A673 (cell line): ENCODE results near the gene ACSM3. TPM values are rescaled to one million over a fixed set of nuclear protein-coding genes. Genes with fewer than 3 reads are reported as not detected.

ENCODE experiments used
- BruUV-seq: library from RNA; stranded (reverse); fragments of 400-500 nt; replicated peaks from 2 replicates; lab custom pipeline; 2021; lab: Mats Ljungman, UMichigan
- CTCF ChIA-PET: fragments of 300-600 bp; sonication (Branson Sonifier 250); formaldehyde crosslinking; loops from one replicate; lab custom pipeline; 2022; ENCODE audit warnings: antibody characterized with exemption; lab: Charles Lee
- POLR2A ChIA-PET: fragments of 300-600 bp; sonication (Branson Sonifier 250); formaldehyde crosslinking; loops from one replicate; lab custom pipeline; 2022; ENCODE audit warnings: antibody characterized with exemption; ENCODE audit not compliant: low non-redundant PET; lab: Charles Lee
- DNase-seq: peaks from one replicate; pipeline ENCODE4 v3.0.0-alpha.2; 2015; ENCODE audit warnings: low spot score
- H3K27ac ChIP-seq: fragments of 200-600 bp; sonication (generic); 2 replicates; pipeline ENCODE4 v1.5.1; 2016; ENCODE audit warnings: mixed run types, low read depth, mild to moderate bottlenecking, mixed read lengths, antibody characterized with exemption, low read length; ENCODE audit not compliant: poor library complexity, severe bottlenecking
- H3K27me3 ChIP-seq: fragments of 200-600 bp; sonication (generic); replicated peaks from 2 replicates; pipeline ENCODE4 v1.6.1; 2017; ENCODE audit warnings: mixed run types, low read depth, mild to moderate bottlenecking, mixed read lengths, antibody characterized with exemption, low read length; ENCODE audit not compliant: insufficient read depth, poor library complexity
- H3K36me3 ChIP-seq: fragments of 200-600 bp; sonication (generic); 2 replicates; pipeline ENCODE4 v1.6.1; 2016; ENCODE audit warnings: mixed run types, mild to moderate bottlenecking, mixed read lengths, antibody characterized with exemption, low read length; ENCODE audit not compliant: insufficient read depth, poor library complexity, severe bottlenecking
- H3K4me1 ChIP-seq: fragments of 200-600 bp; sonication (generic); 2 replicates; pipeline ENCODE4 v1.6.1; 2017; ENCODE audit warnings: mixed run types, mild to moderate bottlenecking, mixed read lengths, antibody characterized with exemption, low read length; ENCODE audit not compliant: insufficient read depth, poor library complexity, severe bottlenecking
- H3K4me3 ChIP-seq: fragments of 200-600 bp; sonication (generic); 2 replicates; pipeline ENCODE4 v1.5.1; 2016; ENCODE audit warnings: low read depth, mixed run types, mild to moderate bottlenecking, mixed read lengths, low read length; ENCODE audit not compliant: poor library complexity, severe bottlenecking
- H3K9me3 ChIP-seq: fragments of 200-600 bp; sonication (generic); 2 replicates; pipeline ENCODE4 v1.6.1; 2016; ENCODE audit warnings: mixed run types, low read depth, mild to moderate bottlenecking, mixed read lengths, antibody characterized with exemption, low read length; ENCODE audit not compliant: poor library complexity, severe bottlenecking
- EZH2 ChIP-seq: fragments of 200-600 bp; sonication (generic); IDR thresholded peaks from 2 replicates; pipeline ENCODE4 v1.6.1; 2017; ENCODE audit warnings: borderline replicate concordance, low read depth, mild to moderate bottlenecking, mixed read lengths, antibody characterized with exemption, low read length; ENCODE audit not compliant: poor library complexity, severe bottlenecking
- intact Hi-C: fragments of 100-400 bp; cut with micrococcal nuclease; formaldehyde crosslinking; loops from one replicate; pipeline ENCODE4 v1.10.0; 2022; ENCODE audit not compliant: unreplicated experiment
- total RNA-seq: library from RNA; stranded (reverse); gene quantifications from 2 replicates; pipeline ENCODE4 v1.2.3, GENCODE V29; 2021
- TF ChIP-seq, protein P1 (sequence below): fragments of 300-800, 200-600 bp; sonication (generic); conservative IDR thresholded peaks from 2 replicates; pipeline ENCODE4 v1.5.1; 2017; ENCODE audit warnings: low read depth, mild to moderate bottlenecking, antibody characterized with exemption, low read length, moderate library complexity, mixed read lengths

The ACSM3 gene
- total RNA-seq, 1 experiment from 2014 or later = not detected

- H3K4me1 ChIP-seq = no peaks in the 10 kb centered on the region
- H3K36me3 ChIP-seq = peaks cover 28% of the 10 kb centered on the region
- BruUV-seq = no TSS peak
- ChIA-PET CTCF (no interaction called here), POLR2A (no interaction called here)
- intact Hi-C loops = no loop called here
- H3K9me3 ChIP-seq = no peaks in the 10 kb centered on the region
- TF ChIP-seq EZH2 = no peak
- TF ChIP-seq, protein P1, sequence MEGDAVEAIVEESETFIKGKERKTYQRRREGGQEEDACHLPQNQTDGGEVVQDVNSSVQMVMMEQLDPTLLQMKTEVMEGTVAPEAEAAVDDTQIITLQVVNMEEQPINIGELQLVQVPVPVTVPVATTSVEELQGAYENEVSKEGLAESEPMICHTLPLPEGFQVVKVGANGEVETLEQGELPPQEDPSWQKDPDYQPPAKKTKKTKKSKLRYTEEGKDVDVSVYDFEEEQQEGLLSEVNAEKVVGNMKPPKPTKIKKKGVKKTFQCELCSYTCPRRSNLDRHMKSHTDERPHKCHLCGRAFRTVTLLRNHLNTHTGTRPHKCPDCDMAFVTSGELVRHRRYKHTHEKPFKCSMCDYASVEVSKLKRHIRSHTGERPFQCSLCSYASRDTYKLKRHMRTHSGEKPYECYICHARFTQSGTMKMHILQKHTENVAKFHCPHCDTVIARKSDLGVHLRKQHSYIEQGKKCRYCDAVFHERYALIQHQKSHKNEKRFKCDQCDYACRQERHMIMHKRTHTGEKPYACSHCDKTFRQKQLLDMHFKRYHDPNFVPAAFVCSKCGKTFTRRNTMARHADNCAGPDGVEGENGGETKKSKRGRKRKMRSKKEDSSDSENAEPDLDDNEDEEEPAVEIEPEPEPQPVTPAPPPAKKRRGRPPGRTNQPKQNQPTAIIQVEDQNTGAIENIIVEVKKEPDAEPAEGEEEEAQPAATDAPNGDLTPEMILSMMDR = no peak
- no peaks in the 10 kb centered on the region for H3K27me3 ChIP-seq
- DNase-seq = no peak
- H3K4me3 ChIP-seq = no peak overlapping the region
- H3K27ac ChIP-seq = no peak overlapping the region
These were observed 58.9 kb downstream of the ACSM3 start for GRCh38 chr16:20822521-20823325.

DNA sequence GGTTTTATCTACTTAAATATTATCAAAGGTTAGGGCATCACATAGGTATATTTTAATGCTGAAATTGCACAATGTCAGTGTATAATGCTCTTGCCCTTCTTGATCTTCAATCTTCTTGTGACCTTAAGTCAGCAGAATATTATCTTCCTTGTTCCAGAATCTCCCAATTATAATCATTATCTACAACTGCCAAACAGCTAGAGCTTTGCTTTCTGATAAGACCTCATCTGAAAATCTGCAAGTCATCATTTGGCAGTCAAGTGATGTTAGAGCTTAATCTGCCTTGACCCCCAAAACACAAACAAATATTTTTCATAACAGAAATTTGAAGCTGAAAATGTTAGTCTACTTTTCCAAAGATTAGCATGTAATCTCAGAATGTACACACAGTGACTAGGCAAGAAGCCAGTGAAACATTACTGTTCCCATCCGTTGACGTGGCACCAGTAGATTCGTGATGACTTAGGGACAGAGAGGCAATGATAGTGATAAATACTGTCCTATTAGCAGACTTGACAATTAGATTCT, 62.3 kb downstream of the ACSM3 start:
- H3K27ac ChIP-seq = no peak overlapping the region
- no peaks in the 10 kb centered on the region for H3K4me1 ChIP-seq
- DNase-seq = no peak
- H3K4me3 ChIP-seq = no peak overlapping the region
- ChIA-PET CTCF (no interaction called here), POLR2A (no interaction called here)
- H3K27me3 ChIP-seq = no peaks in the 10 kb centered on the region
- no TSS peak for BruUV-seq
- peaks cover 34% of the 10 kb centered on the region for H3K36me3 ChIP-seq
- TF ChIP-seq EZH2 = no peak
- TF ChIP-seq, protein P1 = no peak
- intact Hi-C loops = no loop called here
- H3K9me3 ChIP-seq = no peaks in the 10 kb centered on the region

DNA sequence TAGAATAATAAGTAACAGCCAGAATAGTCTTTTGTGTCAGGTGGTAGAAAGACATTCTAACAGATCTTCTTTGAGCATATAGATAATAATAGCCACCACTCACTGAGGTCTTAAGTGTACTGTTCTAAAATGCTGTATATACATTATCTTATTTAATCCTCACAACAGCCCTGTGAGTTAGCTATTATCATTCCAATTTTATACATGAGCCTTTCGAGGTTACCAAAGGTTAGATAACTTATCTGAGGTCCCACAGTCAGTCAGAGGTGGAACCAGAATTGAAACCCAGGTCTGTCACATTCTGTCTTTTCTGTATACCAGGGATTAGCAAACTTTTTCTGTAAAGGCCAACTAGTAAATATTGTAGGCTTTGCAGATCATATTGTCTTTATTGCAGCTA, 65.7 kb downstream of the ACSM3 start:
- CTCF ChIA-PET = no interaction called here
- Histone ChIP-seq H3K27ac (no peak overlapping the region), H3K4me1 (no peaks in the 10 kb centered on the region), H3K9me3 (no peaks in the 10 kb centered on the region), H3K27me3 (no peaks in the 10 kb centered on the region), H3K36me3 (peaks cover 26% of the 10 kb centered on the region), H3K4me3 (no peak overlapping the region)
- intact Hi-C loops = no loop called here
- POLR2A ChIA-PET = no interaction called here
- no peak for DNase-seq
- TF ChIP-seq EZH2 = no peak
- TF ChIP-seq, protein P1 = no peak
- no TSS peak for BruUV-seq
